ENCODE results near the gene CDH2.

Gene CDH2

GRCh38 chr18:28125051-28125450, 51.9 kb downstream of the CDH2 start:
- DNase-seq: no peak

- DNase-seq: no peak
Measured at GRCh38 chr18:28124131-28125029, 52.5 kb downstream of the CDH2 start.

GRCh38 chr18:28123401-28124030, 53.4 kb downstream of the CDH2 start:
- DNase-seq: no peak

- DNase-seq: no peak
Measured at GRCh38 chr18:28120828-28121515, 56.0 kb downstream of the CDH2 start.

- DNase-seq: no peak
Measured at GRCh38 chr18:28116461-28116860, 60.5 kb downstream of the CDH2 start.

- no peak for DNase-seq
Measured at GRCh38 chr18:28115149-28115550, 61.8 kb downstream of the CDH2 start.

- DNase-seq: no peak
Measured at GRCh38 chr18:28114472-28114871, 62.5 kb downstream of the CDH2 start.

GRCh38 chr18:28113271-28114029, 63.5 kb downstream of the CDH2 start:
- DNase-seq: no peak

- no peak for DNase-seq
Measured at GRCh38 chr18:28112056-28112470, 64.9 kb downstream of the CDH2 start.

GRCh38 chr18:28110924-28111323, 66.0 kb downstream of the CDH2 start:
- DNase-seq: no peak

GRCh38 chr18:28109781-28110560, 67.0 kb downstream of the CDH2 start:
- no peak for DNase-seq

GRCh38 chr18:28108814-28109213, 68.1 kb downstream of the CDH2 start:
- DNase-seq: no peak

GRCh38 chr18:28108254-28108653, 68.7 kb downstream of the CDH2 start:
- DNase-seq: no peak

- DNase-seq: no peak
Measured at GRCh38 chr18:28099237-28099636, 77.7 kb downstream of the CDH2 start.

- DNase-seq: no peak
Measured at GRCh38 chr18:28095631-28096030, 81.3 kb downstream of the CDH2 start.

GRCh38 chr18:28095041-28095440, 81.9 kb downstream of the CDH2 start:
- no peak for DNase-seq

GRCh38 chr18:28091197-28091596, 85.7 kb downstream of the CDH2 start:
- DNase-seq: no peak

GRCh38 chr18:28088477-28088876, 88.5 kb downstream of the CDH2 start:
- DNase-seq: no peak

GRCh38 chr18:28086670-28087552, 90.0 kb downstream of the CDH2 start:
- no peak for DNase-seq

- DNase-seq: no peak
Measured at GRCh38 chr18:28081516-28081915, 95.4 kb downstream of the CDH2 start.

GRCh38 chr18:28080876-28081300, 96.0 kb downstream of the CDH2 start:
- DNase-seq: no peak
